Liver (tissue), 3 donors: ENCODE data around the gene MYOZ1.

Source experiments
- CTCF ChIP-seq: fragments of 150-350 bp; IDR thresholded peaks from 2 replicates; pipeline ENCODE4 v1.5.1; 2017; ENCODE audit warnings: improper control_type of control experiment, low read depth, low read length; ENCODE audit not compliant: missing input control
- EGR1 ChIP-seq, 2 donors: IDR thresholded peaks; 2 replicates each; pipeline ENCODE4 v1.6.1; 2016 to 2018; ENCODE audit warnings: antibody characterized with exemption in 2 of 2, low read depth in 2 of 2
- FOXA1 ChIP-seq: IDR thresholded peaks from 2 replicates; pipeline ENCODE4 v1.6.1; 2016; ENCODE audit warnings: antibody characterized with exemption
- GABPA ChIP-seq, 2 donors: IDR thresholded peaks in 1 of 2; conservative IDR thresholded peaks in 1 of 2; 2 replicates each; pipeline ENCODE4 v1.6.1; 2016; ENCODE audit warnings: antibody characterized with exemption in 2 of 2, mild to moderate bottlenecking in 1 of 2, moderate library complexity in 1 of 2
- HNF4A ChIP-seq, 2 donors: conservative IDR thresholded peaks; 2 replicates each; pipeline ENCODE4 v1.6.1; 2016; ENCODE audit warnings: antibody characterized with exemption in 2 of 2, mild to moderate bottlenecking in 2 of 2
- JUND ChIP-seq, 2 donors: IDR thresholded peaks; 2 replicates each; pipeline ENCODE4 v1.6.1; 2016; ENCODE audit warnings: antibody characterized with exemption in 2 of 2
- RAD21 ChIP-seq, 2 donors: IDR thresholded peaks; 2 replicates each; pipeline ENCODE4 v1.6.1; 2016; ENCODE audit warnings: antibody characterized with exemption in 2 of 2, mild to moderate bottlenecking in 2 of 2
- RXRA ChIP-seq, 2 donors: IDR thresholded peaks; 2 replicates each; pipeline ENCODE4 v1.6.1; 2017 to 2018; ENCODE audit warnings: antibody characterized with exemption in 2 of 2, mild to moderate bottlenecking in 1 of 2
- TAF1 ChIP-seq: conservative IDR thresholded peaks from 2 replicates; pipeline ENCODE4 v1.6.1; 2016; ENCODE audit warnings: antibody characterized with exemption, mild to moderate bottlenecking
- YY1 ChIP-seq: IDR thresholded peaks from 2 replicates; pipeline ENCODE4 v1.6.1; 2016; ENCODE audit warnings: antibody characterized with exemption, mild to moderate bottlenecking
- ZBTB33 ChIP-seq: IDR thresholded peaks from 2 replicates; pipeline ENCODE4 v1.6.1; 2016; ENCODE audit warnings: antibody characterized with exemption
- TF ChIP-seq, protein P1 (sequence below): IDR thresholded peaks from 2 replicates; pipeline ENCODE4 v1.6.1; 2016; ENCODE audit warnings: antibody characterized with exemption, mild to moderate bottlenecking
- TF ChIP-seq, protein P2 (sequence below): IDR thresholded peaks from 2 replicates; pipeline ENCODE4 v1.6.1; 2016; ENCODE audit warnings: antibody characterized with exemption
- TF ChIP-seq, protein P3 (sequence below): IDR thresholded peaks from 2 replicates; pipeline ENCODE4 v1.6.1; 2016; ENCODE audit warnings: antibody characterized with exemption
- donor health status: healthy.
- donor health status: healthy.

DNA sequence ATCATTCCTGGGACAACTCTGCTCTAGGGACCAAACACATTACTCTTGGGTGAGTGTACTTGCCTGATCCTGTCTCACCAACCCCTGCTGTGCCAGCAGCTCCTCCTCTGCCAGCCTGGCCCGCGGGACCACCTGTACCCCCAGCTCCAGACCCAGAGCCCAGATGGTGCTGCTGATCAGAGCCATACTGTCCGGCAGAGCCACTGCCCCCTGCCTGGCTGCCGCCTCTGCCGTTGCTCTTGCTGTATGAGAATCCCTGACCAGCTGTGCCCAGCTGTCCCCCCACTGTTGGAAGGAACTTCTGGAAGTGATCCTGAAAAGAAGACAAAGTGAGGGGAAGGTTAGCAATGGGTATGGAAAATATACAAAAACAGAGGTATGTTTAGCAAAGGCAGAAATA lies 6.9 kb downstream of the MYOZ1 start:
- TF ChIP-seq CTCF (no peak), RAD21 (IDR thresholded peaks at IDR 0.05) (no peak), EGR1 (IDR thresholded peaks at IDR 0.05; ENCODE audit: low read depth in 2 of 2) (no peak), YY1 (no peak), JUND (IDR thresholded peaks at IDR 0.05) (no peak), FOXA1 (no peak), TAF1 (no peak), RXRA (IDR thresholded peaks at IDR 0.05) (no peak), HNF4A (conservative IDR thresholded peaks at IDR 0.05) (no peak), GABPA (IDR thresholded peaks at IDR 0.05 in 1 of 2, conservative IDR thresholded peaks at IDR 0.05 in 1 of 2) (no peak), ZBTB33 (no peak)
- TF ChIP-seq, protein P1, sequence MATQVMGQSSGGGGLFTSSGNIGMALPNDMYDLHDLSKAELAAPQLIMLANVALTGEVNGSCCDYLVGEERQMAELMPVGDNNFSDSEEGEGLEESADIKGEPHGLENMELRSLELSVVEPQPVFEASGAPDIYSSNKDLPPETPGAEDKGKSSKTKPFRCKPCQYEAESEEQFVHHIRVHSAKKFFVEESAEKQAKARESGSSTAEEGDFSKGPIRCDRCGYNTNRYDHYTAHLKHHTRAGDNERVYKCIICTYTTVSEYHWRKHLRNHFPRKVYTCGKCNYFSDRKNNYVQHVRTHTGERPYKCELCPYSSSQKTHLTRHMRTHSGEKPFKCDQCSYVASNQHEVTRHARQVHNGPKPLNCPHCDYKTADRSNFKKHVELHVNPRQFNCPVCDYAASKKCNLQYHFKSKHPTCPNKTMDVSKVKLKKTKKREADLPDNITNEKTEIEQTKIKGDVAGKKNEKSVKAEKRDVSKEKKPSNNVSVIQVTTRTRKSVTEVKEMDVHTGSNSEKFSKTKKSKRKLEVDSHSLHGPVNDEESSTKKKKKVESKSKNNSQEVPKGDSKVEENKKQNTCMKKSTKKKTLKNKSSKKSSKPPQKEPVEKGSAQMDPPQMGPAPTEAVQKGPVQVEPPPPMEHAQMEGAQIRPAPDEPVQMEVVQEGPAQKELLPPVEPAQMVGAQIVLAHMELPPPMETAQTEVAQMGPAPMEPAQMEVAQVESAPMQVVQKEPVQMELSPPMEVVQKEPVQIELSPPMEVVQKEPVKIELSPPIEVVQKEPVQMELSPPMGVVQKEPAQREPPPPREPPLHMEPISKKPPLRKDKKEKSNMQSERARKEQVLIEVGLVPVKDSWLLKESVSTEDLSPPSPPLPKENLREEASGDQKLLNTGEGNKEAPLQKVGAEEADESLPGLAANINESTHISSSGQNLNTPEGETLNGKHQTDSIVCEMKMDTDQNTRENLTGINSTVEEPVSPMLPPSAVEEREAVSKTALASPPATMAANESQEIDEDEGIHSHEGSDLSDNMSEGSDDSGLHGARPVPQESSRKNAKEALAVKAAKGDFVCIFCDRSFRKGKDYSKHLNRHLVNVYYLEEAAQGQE, result no peak
- TF ChIP-seq, protein P2, sequence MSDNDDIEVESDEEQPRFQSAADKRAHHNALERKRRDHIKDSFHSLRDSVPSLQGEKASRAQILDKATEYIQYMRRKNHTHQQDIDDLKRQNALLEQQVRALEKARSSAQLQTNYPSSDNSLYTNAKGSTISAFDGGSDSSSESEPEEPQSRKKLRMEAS, result no peak
- TF ChIP-seq, protein P3, sequence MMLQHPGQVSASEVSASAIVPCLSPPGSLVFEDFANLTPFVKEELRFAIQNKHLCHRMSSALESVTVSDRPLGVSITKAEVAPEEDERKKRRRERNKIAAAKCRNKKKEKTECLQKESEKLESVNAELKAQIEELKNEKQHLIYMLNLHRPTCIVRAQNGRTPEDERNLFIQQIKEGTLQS, result no peak
